T-helper 2 cell treated with Interferon-gamma antibody and Interleukin-4, amounts not matched to agents 100 ng/mL and 5 ng/mL, for 36 hours (primary cell): ENCODE results near the gene TELO2. TPM values are rescaled to one million over a fixed set of nuclear protein-coding genes. Genes with fewer than 3 reads are reported as not detected.

Experiments used
- intact Hi-C: fragments of 100-400 bp; cut with micrococcal nuclease; formaldehyde crosslinking; loops from one replicate; pipeline ENCODE4 v1.15.1; 2023
- total RNA-seq: library from RNA; stranded (reverse); gene quantifications from 2 replicates; pipeline ENCODE4 v1.2.3, GENCODE V29; 2022

Gene TELO2
- total RNA-seq, 1 donor from 2014 or later = 61.4 TPM

DNA sequence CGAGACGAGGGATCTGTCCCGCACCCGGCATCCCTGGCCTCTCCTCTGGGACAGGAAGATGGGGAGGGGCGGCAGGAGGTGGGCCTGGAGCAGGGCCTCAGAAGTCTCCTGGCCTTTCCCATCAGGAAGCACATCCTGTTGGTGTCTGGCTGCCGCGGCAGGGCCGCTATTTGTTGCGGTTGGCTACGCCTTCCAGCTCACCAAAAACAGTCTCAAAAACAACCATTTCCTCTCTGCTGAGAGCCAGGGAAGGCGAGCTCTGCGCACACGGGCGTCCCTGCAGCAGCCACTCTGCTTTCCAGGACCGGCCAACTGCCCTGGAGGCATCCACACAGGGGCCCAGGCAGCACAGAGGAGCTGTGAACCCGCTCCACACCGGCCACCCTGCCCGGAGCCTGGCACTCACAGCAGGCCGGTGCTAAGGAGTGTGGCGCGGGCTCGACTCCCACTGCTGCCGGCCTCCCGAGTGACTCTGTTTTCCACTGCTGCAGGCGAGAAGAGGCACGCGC, 40.3 kb downstream of the TELO2 start, which contains the start of gene TMEM204:
Gene TMEM204, plus strand, starts transcription at position 224 of the 509 bp plus-strand sequence. CDS start 610 bp downstream, outside the sequence.
- intact Hi-C loops = loop anchor here (5.0 kb wide), 1 partner anchor 56 kb away; the partner anchor contains the start of gene CLCN7

DNA sequence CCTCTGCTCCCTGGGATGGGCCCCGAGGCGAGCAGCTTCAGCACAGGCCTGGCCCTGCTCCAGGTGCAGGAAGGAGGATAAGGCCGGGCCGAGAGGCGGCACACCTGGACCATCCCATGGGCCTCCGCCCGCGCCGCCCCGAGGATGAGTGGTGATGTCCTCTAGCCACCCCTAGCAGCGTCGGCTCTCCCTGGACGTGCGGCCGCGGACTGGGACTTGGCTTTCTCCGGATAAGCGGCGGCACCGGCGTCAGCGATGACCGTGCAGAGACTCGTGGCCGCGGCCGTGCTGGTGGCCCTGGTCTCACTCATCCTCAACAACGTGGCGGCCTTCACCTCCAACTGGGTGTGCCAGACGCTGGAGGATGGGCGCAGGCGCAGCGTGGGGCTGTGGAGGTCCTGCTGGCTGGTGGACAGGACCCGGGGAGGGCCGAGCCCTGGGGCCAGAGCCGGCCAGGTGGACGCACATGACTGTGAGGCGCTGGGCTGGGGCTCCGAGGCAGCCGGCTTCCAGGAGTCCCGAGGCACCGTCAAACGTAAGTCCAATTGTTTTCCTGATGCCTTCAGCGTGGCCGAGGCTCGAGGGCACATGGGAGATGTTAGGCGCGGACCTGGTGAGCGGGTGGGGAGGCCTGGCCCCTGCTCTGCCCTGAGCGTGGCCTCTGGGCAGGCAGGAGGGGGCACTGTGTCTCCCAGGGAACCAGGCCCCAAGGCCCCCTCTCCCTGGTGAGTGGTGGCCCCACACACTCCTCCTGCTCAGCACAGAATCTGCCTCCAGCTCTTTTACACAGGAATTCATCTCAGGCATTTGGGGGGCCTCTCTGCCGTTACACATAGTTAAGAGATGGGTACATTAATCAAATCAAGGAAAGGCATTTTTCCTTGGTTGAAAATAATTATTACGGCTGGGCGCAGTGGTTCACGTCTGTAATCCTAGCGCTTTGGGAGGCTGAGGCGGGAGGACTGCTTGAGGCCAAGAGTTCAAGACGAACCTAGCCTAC, 41.2 kb downstream of the TELO2 start:
- intact Hi-C loops = loop anchor here (1.0 to 5.0 kb wide), 3 partner anchors 9 to 112 kb away; partner anchors contain the start of genes CLCN7 and UQCC4

DNA sequence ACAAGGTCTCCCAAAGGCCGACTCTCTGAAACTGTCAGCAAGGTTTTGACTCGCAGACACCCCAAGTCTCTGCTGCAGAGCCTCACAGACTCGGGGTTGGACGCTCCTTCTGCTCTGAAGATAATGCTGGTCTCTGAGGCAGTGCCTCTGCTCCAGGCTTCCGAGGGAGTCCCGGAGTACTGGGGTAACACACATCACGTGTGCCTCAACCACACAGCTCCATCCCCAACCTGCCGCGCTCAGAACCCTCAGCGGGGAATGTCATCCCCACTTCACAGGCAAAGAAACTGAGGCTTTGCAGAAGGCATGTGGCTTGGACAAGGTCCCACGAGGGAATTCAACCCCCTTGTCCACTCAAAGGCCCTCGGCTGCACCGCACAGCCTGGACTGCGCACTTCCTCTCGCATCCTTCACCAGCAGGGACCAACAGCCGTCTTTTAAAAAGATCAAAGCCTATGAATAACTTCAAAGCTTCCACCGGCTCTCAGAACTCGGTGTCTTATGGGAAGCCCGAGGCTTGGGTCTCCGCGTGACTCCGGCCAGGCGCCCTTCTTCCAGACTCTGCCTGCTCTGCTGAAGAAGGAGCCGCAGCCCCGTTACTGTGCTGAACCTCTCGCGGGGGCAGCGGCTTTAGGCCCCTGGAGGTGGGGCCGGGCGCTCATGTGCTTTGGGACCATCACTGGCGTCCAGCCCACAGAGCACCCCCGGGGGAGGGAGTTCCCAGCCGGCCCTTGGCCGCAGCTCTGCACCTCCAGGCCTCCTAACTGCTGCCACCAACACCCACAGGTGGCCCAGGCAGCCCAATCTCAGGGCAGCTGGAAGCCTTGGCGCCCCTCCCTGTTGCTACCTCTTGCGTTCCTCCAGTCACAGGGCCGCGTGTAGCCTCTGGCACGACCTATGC, 42.5 kb downstream of the TELO2 start:
- intact Hi-C loops = loop anchor here (1.0 to 5.0 kb wide), 2 partner anchors 8 to 113 kb away; partner anchors contain the start of gene UQCC4

DNA sequence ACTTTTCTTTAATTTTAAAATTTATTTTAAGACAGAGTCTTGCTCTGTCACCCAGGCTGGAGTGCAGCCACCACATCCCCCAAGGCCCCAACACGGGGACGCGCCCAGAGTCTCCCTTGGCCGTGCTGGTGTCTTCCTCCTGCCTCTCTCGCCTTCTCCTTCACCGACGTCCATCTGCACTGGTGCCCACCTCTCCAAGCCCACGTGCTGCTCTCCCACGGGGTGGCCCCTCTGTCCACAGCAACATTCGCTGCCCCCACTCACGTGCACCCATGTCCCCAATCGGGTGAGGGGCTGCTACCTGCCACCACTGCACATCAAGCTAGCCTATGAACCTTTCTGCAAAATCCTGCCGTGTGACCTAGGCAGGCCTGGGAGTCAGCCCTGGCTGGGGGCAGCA, 43.4 kb downstream of the TELO2 start:
- intact Hi-C loops = loop anchor here (5.0 kb wide), 1 partner anchor 114 kb away; the partner anchor contains the start of gene UQCC4

DNA sequence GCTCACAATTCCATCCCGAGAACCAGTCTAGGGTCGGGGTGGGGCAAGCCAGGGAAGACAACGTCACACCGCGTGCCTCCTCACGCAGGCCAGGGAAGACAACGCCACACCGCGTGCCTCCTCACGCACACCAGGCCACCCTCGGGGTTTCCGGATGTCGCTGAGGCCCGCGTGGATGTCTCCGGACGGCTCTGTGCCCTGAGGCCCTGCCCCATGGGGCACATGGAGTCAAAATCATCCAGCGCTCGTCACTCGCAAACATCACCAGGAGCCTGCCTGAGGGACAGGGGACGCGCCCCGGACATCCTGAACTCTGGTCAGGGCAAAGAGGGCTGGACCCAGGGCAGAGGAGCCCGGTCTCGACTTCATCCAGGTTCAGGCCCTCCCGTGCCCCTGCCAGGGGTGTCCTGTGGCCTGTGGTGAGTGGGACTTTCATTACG, 44.0 kb downstream of the TELO2 start:
- intact Hi-C loops = loop anchor here (5.0 kb wide), 1 partner anchor 115 kb away; the partner anchor contains the start of gene UQCC4

DNA sequence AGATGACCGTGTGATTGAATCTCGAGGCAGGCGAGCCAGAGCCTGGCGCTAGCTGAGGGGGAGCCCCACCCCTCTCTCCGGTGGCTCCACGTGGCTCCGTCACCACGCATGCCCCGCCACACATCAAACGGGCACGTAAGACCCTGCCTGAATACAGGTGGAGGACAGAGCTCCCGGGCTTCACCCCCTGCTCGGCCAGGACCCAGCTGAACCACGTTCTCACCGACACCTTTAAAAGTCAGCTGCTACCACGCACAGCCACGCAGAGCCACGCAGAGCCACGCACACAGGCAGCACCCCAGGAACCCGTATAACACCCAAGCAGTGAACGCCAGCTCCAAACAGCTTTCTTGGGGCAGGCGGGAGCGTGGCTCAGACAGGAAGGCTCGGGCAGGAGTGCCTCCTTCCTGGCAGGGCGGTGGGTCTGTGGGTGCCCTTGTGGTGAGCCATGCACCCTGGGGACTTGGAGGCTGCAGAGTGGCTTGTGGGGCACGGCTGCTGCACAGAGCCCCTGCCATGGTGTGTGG, 44.7 kb downstream of the TELO2 start:
- intact Hi-C loops = loop anchor here (5.0 kb wide), 1 partner anchor 116 kb away; the partner anchor contains the start of gene UQCC4

DNA sequence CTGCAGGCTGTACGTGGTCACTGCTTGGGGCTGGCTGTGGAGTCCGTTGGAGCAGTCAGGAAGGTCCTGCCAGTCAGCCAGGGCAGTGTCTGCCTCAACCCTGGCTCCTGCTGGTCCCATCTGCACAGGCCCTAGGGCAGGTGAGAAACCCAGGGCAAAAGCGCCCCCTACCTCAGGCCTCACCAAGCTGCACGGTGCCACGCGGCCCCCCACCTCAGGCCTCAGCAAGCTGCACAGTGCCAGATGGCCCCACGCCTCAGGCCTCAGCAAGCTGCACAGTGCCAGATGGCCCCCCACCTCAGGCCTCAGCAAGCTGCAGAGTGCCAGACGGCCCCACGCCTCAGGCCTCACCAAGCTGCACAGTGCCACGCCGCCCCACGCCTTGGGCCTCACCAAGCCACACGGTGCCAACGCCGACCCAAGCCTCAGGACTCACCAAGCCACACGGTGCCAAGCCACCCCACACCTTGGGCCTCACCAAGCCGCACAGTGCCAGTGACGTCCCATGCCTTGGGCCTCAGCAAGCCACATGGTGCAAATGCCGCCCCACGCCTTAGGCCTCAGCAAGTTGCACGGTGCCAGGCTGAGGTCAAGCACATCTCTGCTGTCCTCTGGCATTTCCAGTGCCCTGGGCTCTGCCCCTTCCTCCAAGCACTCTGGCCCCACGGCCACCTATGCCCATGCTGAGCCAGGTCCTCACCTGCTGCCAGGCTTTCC, 45.8 kb downstream of the TELO2 start:
- intact Hi-C loops = loop anchor here (5.0 kb wide), 1 partner anchor 117 kb away; the partner anchor contains the start of gene UQCC4

DNA sequence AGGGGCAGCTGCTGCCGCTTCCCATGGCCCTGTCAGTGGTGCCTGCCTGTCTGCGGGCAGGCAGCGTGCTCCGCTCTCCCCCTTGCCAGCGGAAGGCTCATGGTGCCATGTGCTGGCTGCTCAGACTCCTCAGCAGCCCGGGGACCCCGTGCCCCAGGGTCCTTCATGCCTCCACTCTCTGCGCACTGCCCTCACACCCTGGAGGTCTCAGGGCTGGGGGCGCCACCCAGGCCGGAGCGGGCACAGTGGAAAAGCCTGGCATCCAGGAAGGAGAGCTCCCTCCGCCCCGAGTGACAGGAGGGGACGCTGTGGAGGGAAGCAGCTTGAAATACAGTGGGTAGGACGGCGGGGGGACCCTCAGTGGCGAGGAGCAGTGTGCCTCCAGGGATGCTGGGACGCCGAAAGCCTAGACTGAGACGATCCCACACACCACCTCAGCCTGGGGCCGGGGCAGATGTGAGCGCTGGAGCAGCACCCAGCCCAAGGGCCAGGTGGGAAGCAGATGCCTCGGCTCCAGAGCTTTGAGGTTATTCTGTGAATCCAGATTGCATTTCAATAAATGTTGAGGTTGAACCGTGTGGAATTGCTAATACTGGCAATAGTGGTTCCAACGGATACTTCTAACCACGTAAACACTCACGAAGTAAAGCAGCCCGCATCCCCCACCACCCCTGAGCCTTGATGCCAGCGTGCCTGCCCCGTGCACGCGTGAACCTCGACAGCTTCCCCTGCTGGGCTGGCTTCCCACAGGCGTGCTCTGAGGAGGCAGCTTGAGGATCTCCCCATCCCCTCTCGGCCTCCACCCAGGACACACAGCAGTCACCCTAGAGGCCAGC, 46.8 kb downstream of the TELO2 start:
- intact Hi-C loops = loop anchor here (5.0 kb wide), 1 partner anchor 118 kb away; the partner anchor contains the start of gene UQCC4

DNA sequence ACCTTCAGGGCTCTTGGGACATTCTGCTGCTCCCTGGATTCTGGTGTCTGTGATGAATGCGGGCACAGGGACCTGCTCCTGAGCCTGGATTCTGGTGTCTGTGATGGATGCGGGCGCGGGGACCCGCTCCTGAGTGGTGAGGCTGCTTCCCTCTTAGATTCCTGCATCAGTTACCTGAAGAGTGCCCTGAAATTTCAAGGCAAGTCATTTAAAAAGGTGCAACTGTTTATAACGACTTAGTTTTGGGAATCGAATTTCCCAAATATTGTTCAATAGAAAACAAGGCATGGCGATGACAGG, 47.3 kb downstream of the TELO2 start:
- intact Hi-C loops = no loop called here

DNA sequence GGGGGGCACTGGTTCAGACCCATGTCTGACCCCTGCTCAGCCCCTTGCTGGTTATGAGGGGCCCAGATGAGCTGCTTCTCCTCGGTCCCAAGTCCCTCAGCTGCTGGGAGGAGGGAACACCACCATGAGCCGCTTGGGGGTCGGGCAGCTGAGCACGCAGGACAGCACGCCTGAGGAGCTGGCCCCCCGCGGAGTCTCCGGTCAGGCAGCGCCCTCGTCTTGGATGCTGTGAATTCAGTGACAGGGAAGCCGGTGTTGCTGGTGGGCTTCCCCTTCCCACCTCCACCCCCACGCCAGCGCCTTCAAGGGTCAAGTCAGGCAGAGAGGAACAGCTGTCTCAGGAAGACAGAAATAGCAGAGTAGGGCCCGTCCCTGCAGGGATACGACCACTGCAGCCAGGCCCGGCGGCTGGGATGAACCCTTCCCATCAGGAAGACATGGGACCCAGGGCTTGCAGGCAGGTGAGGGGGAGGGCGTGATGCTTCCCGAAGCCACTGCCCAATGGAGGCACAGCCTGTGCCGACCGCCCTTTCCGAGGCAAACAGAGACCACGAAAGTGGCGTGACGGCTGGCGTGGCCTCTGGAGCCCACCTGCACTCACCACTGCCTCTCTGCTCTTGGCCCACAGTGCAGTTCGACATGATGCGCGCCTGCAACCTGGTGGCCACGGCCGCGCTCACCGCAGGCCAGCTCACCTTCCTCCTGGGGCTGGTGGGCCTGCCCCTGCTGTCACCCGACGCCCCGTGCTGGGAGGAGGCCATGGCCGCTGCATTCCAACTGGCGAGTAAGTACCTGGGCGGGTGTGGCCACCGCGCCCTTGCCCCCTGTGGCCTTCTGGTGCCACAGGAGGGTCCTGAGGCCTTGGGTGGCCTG, 48.4 kb downstream of the TELO2 start:
- intact Hi-C loops = loop anchor here (2.0 kb wide), 1 partner anchor 49 kb away; the partner anchor contains the start of gene TELO2

DNA sequence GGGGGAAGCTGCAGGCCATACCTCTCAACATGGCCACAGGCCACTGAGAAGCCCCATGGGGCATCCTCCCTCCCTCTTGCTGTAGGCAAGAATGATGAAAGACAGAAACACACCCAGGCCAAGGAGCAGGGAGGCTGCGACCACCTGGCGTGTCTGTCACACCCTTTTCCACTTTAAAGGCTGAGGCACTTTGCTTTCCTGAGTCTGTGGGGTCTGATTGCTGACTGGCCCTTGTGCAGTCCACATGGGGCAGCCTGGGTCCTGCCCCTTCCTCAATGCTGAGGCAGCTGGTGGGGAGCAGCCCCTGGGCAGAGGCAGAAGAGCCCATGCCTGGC, 49.0 kb downstream of the TELO2 start:
- intact Hi-C loops = loop anchor here (2.0 kb wide), 1 partner anchor 49 kb away; the partner anchor contains the start of gene TELO2

DNA sequence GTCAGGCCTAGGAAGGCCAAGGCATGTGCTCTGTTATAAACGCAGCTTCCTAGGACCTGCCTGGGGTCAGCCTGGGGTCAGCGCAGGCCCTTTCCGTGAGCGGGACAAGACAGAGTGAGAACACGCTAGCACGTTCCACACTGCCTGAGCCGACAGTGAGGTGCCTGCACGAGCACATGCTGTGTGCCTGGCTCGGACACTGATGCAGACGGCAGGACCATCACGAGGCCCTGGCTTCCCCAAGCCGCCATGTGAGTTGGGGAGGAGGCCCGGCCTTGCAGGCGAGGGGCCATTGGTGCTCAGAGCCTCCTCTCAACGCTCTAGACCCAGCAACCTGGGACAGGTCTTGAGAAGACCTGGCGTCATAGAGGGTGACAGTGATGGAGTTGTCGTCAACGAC, 49.4 kb downstream of the TELO2 start:
- intact Hi-C loops = loop anchor here (2.0 kb wide), 1 partner anchor 50 kb away; the partner anchor contains the start of gene TELO2

DNA sequence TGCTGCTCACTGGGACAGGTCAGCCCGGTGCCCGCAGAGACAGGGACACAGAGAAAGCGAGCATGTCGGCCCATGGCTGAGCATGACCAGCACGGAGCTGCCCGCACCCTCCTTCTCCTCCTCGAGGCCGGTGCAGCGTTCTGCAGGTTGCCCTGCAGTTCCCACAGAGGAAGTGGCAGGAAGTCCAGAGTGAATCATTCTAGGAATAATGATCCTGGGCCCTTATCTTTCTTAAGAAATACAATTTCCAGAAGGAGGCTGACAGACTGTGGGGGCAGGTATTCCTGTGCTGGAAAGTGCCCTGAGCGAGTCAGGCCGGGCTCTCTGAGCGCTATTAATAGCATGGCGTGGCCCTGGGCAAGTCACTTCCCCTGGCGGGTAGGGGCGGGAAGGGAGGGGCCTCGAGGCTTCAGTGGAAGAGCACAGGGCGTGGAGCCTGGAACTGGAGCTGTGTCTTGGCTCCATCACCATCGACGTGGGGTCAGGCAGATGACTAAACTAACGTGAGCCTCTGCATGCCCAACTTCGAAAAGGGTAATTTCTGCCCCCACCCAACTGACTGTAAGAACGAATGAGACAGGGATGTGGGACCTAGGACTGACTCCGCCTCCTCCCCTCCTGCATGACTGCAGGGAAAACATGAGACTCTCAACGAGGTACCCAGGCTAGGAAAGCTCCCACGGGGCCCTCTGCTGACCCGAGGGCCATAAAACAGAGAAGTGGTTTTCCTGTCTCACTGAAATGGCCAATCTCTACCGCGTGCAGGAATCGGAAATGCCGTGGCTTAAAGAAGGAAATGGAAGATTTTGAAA, 50.1 kb downstream of the TELO2 start:
- intact Hi-C loops = loop anchor here (1.0 to 2.0 kb wide), 3 partner anchors 8 to 68 kb away; partner anchors contain the start of gene TELO2

DNA sequence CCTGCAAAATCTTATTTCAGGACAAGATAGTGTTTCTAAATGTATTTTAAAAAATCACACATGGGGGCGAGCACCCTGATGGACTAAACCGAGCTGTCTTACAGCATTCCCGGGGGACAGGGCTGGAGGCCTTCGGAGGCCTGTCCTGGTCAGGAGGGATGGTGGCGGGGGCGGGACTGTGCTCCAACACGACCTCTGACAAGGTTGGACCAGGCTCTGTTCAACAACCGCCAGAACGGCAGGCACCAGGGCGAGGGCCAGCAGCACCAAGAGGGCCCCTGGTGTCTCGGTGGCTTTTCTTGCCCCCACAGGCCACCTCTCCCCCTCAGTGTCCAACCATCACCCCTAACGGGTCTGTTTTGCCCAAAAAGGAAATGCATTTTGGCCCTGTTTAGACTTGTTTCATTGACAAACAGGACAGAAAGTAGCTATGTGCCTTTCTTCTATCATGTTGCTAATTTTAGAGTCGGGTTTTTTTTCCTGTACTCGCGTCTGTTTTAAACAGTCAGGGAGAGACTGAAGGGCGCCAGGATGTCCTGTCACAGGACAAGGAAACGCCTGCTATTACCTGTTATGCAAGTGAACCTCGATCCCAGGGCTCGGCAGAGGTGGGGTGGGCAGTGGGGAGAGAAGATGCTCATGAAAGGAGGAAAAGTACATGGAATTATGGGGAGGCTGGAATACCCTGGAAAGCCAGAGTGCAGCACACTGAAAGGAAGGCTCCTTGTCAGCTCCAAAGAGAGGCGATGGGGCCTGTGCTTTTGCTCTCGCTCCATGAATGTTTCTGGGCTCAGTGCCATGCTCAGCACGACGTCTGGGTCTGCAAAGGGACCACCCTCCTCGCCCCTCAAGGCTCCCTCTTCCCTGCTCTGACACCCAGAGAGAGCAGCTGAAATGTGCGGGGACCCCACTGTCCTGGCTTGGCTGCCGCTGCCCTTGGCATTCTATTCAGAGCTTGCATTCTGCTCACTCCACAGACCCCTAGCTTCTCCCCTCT, 52.2 kb downstream of the TELO2 start:
- intact Hi-C loops = no loop called here

DNA sequence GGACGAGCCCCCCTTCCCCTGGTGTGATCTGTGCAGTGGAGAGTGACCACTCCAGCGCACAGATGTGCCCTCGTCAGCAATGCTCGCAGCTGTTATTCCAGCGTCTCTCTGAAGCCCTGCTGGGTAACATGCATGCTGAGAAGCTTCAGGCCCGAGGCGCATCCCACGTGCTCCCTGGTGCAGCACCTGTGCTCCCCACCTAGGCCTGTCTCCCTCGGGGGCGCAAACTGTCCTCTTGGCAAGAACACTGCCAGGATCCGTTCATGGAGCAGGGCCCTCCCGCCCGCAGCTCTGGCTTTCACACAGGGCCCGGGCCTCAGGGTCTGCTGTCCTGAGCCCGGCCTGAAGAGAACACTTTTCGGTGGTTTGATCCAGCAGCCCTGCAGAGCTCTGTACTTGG, 53.3 kb downstream of the TELO2 start:
- intact Hi-C loops = no loop called here

DNA sequence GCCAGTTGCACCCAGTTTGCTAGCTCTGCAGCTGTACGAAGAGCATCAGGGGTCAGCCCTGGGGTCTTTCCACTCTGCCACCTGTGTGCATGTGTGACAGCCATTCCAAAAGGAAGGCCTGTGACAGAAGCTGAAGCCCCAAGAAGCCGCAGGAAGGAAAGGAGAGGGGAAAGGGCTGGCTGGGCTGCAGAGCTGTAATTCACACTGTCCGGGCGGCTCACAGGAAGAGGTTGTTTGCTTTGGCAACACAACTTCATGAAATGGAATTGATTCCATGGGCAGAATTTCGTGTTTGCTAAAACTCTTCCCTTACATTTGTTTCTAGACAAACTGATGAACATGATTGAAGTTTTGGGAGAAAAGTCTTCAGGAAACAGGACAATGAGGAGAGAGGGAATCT, 55.1 kb downstream of the TELO2 start:
- intact Hi-C loops = no loop called here
